Neural cell (in vitro differentiated cells): Measurements from ENCODE around the gene CYP11A1. TPM values are rescaled to one million over a fixed set of nuclear protein-coding genes. Genes with fewer than 3 reads are reported as not detected.

Source experiments
- H2AFZ ChIP-seq: fragments of 200-600, 300-800 bp; sonication (generic), shearing (Covaris generic); 2 replicates; pipeline ENCODE4 v1.6.0; 2014; ENCODE audit warnings: low read depth, mild to moderate bottlenecking, antibody characterized with exemption, low read length, moderate library complexity
- H3F3A ChIP-seq: fragments of 200-600 bp; shearing (Covaris generic); 2 replicates; pipeline ENCODE4 v1.6.1; 2016; ENCODE audit warnings: mild to moderate bottlenecking, moderate library complexity, mixed read lengths, antibody characterized with exemption, low read length; ENCODE audit not compliant: insufficient read depth, poor library complexity, severe bottlenecking
- H3K27ac ChIP-seq: fragments of 200-600, 300-800 bp; sonication (generic), shearing (Covaris generic); 2 replicates; pipeline ENCODE4 v1.5.1; 2014; ENCODE audit warnings: mild to moderate bottlenecking, low read length, moderate library complexity
- H3K27me3 ChIP-seq: fragments of 300-800, 200-600 bp; sonication (generic), shearing (Covaris generic); 2 replicates; pipeline ENCODE4 v1.6.0; 2014; ENCODE audit warnings: mild to moderate bottlenecking, low read depth, low read length, moderate library complexity; ENCODE audit not compliant: insufficient read depth
- H3K36me3 ChIP-seq: fragments of 300-800, 200-600 bp; sonication (generic), shearing (Covaris generic); 2 replicates; pipeline ENCODE4 v1.5.1; 2014; ENCODE audit warnings: mild to moderate bottlenecking, antibody characterized with exemption, low read length, moderate library complexity; ENCODE audit not compliant: insufficient read depth
- H3K4me2 ChIP-seq: fragments of 300-800, 200-600 bp; sonication (generic), shearing (Covaris generic); 2 replicates; pipeline ENCODE4 v1.6.0; 2014; ENCODE audit warnings: mild to moderate bottlenecking, low read length
- H3K4me3 ChIP-seq: fragments of 300-800, 200-600 bp; sonication (generic), shearing (Covaris generic); 2 replicates; pipeline ENCODE4 v1.5.1; 2014; ENCODE audit warnings: mild to moderate bottlenecking, low read length, moderate library complexity
- H3K79me2 ChIP-seq: fragments of 200-600 bp; shearing (Covaris generic); replicated peaks from 2 replicates; pipeline ENCODE4 v1.6.0; 2014; ENCODE audit warnings: mild to moderate bottlenecking, low read length, moderate library complexity; ENCODE audit not compliant: insufficient read depth
- H3K9ac ChIP-seq: fragments of 300-800, 200-600 bp; sonication (generic), shearing (Covaris generic); 2 replicates; pipeline ENCODE4 v1.6.1; 2016; ENCODE audit warnings: mild to moderate bottlenecking, low read length, mixed read lengths
- H3K9me2 ChIP-seq: fragments of 200-600 bp; shearing (Covaris generic); 2 replicates; pipeline ENCODE4 v1.6.1; 2016; ENCODE audit warnings: mild to moderate bottlenecking, low read length, mixed read lengths; ENCODE audit not compliant: insufficient read depth
- H3K9me3 ChIP-seq: fragments of 200-600, 300-800 bp; sonication (generic), shearing (Covaris generic); 2 replicates; pipeline ENCODE4 v1.6.1; 2016; ENCODE audit warnings: mild to moderate bottlenecking, mixed run types, low read length, moderate library complexity, mixed read lengths
- H4K20me1 ChIP-seq: fragments of 200-600 bp; shearing (Covaris generic); 2 replicates; pipeline ENCODE4 v1.6.1; 2016; ENCODE audit warnings: mild to moderate bottlenecking, mixed run types; ENCODE audit not compliant: insufficient read depth
- CTCF ChIP-seq: fragments of 450-650 bp; IDR thresholded peaks from 2 replicates; pipeline ENCODE4 v1.5.1; 2014; ENCODE audit warnings: antibody characterized with exemption, mild to moderate bottlenecking, moderate library complexity; ENCODE audit not compliant: poor library complexity, severe bottlenecking
- EP300 ChIP-seq: fragments of 450-650 bp; conservative IDR thresholded peaks from 2 replicates; pipeline ENCODE4 v1.6.1; 2014; ENCODE audit warnings: antibody characterized with exemption, mild to moderate bottlenecking, moderate library complexity; ENCODE audit not compliant: poor library complexity, severe bottlenecking
- EZH2 ChIP-seq: fragments of 200-600, 300-800 bp; shearing (Covaris generic), sonication (generic); IDR thresholded peaks from 2 replicates; pipeline ENCODE4 v1.6.1; 2014; ENCODE audit warnings: antibody characterized with exemption, low read length, borderline replicate concordance, mild to moderate bottlenecking; ENCODE audit not compliant: insufficient read depth, poor library complexity, severe bottlenecking
- MXI1 ChIP-seq: fragments of 450-650 bp; conservative IDR thresholded peaks from 2 replicates; pipeline ENCODE4 v1.6.1; 2014; ENCODE audit warnings: antibody characterized with exemption, mild to moderate bottlenecking; ENCODE audit not compliant: poor library complexity, severe bottlenecking
- POLR2AphosphoS5 ChIP-seq: IDR thresholded peaks from 2 replicates; pipeline ENCODE4 v1.6.1; 2012
- RAD21 ChIP-seq: fragments of 450-650 bp; conservative IDR thresholded peaks from 2 replicates; pipeline ENCODE4 v1.6.1; 2014; ENCODE audit warnings: antibody characterized with exemption, mild to moderate bottlenecking, moderate library complexity
- REST ChIP-seq: IDR thresholded peaks from 2 replicates; pipeline ENCODE4 v1.6.1; 2012; ENCODE audit warnings: borderline replicate concordance
- SMC3 ChIP-seq: fragments of 450-650 bp; conservative IDR thresholded peaks from 2 replicates; pipeline ENCODE4 v1.6.1; 2014; ENCODE audit warnings: antibody characterized with exemption, mild to moderate bottlenecking, moderate library complexity; ENCODE audit not compliant: poor library complexity
- TAF1 ChIP-seq: IDR thresholded peaks from 2 replicates; pipeline ENCODE4 v1.6.1; 2012; ENCODE audit warnings: low read depth
- polyA plus RNA-seq: library from polyadenylated mRNA; depleted of rRNA; stranded (reverse); fragments of >200 nt; gene quantifications from 2 replicates; pipeline ENCODE4 v1.2.3, GENCODE V29; 2014

The CYP11A1 gene
- polyA plus RNA-seq, 1 donor from 2014 or later, result not detected

- H3K9me2 ChIP-seq, result no peaks in the 10 kb centered on the region
- TF ChIP-seq MXI1, result no peak
- TF ChIP-seq SMC3, result no peak
- no peak for TF ChIP-seq REST
- no peak for TF ChIP-seq RAD21
- TF ChIP-seq POLR2AphosphoS5, result no peak
- no peak for TF ChIP-seq EP300
- no peak for TF ChIP-seq TAF1
- TF ChIP-seq EZH2, result no peak
- H4K20me1 ChIP-seq, result no peaks in the 10 kb centered on the region
- H3K4me2 ChIP-seq, result no peak overlapping the region
- H2AFZ ChIP-seq, result no peak overlapping the region
- H3F3A ChIP-seq, result no peaks in the 10 kb centered on the region
- peak overlapping the region; percentile 25 for H3K27ac ChIP-seq
- H3K79me2 ChIP-seq, result no peaks in the 10 kb centered on the region
- peak overlapping the region; percentile 20 for H3K9ac ChIP-seq
- no peak overlapping the region for H3K4me3 ChIP-seq
- H3K27me3 ChIP-seq, result no peaks in the 10 kb centered on the region
- no peaks in the 10 kb centered on the region for H3K9me3 ChIP-seq
- H3K36me3 ChIP-seq, result no peaks in the 10 kb centered on the region
Observed at GRCh38 chr15:74328331-74329056, 39.0 kb downstream of the CYP11A1 start.

- H3K9me3 ChIP-seq, result no peaks in the 10 kb centered on the region
- H3K79me2 ChIP-seq, result no peaks in the 10 kb centered on the region
- no peak overlapping the region for H3K4me3 ChIP-seq
- no peak overlapping the region for H3K4me2 ChIP-seq
- no peak overlapping the region for H2AFZ ChIP-seq
- H3K9me2 ChIP-seq, result no peaks in the 10 kb centered on the region
- H3K36me3 ChIP-seq, result no peaks in the 10 kb centered on the region
- no peak for TF ChIP-seq CTCF
- TF ChIP-seq POLR2AphosphoS5, result peak; percentile 40
- peak overlapping the region; percentile 3 for H3K9ac ChIP-seq
- no peaks in the 10 kb centered on the region for H4K20me1 ChIP-seq
- H3K27ac ChIP-seq, result peak overlapping the region; percentile 25
- H3K27me3 ChIP-seq, result no peaks in the 10 kb centered on the region
- no peaks in the 10 kb centered on the region for H3F3A ChIP-seq
Observed at GRCh38 chr15:74327756-74328155, 39.7 kb downstream of the CYP11A1 start.
